ENCODE results near the gene RAE1. TPM values are rescaled to one million over a fixed set of nuclear protein-coding genes. Genes with fewer than 3 reads are reported as not detected.

The RAE1 gene
- total and polyA plus RNA-seq, 2 of the 8 experiments (the other 6 are each of a cell fraction or from before 2014, with no cell fraction given) = 35.9 to 44.9 TPM

DNA sequence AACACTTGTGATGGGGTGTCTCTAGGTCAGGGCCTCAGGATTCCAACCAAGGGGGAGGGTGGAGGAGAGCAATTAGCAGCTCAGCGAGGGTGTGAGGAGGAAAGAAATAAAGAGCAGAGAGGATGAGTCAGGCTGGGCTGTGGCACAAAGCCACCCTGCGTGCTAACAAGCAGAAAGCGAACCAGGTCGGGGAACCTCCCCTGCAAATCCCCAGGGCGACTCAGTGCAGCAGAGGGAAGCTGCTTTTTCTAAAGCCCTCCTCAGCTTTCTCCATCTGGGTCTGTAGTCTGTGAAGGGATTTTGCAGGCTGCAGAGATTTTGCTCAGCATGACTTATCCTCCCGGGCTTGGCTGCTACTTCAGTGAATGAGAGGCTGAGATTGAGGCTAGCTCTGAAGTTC lies 28.0 kb upstream of the RAE1 start (continued):
- no peak for TF ChIP-seq MAFK (IDR thresholded peaks at IDR 0.05; ENCODE audit: low read depth, low read length)

All from H1 (cell line).